ENCODE measurements around the gene APOBEC4.

- TF ChIP-seq EZH2 (IDR thresholded peaks at IDR 0.05; ENCODE audit: borderline replicate concordance, low read length) = no peak
- TF ChIP-seq, protein P1, sequence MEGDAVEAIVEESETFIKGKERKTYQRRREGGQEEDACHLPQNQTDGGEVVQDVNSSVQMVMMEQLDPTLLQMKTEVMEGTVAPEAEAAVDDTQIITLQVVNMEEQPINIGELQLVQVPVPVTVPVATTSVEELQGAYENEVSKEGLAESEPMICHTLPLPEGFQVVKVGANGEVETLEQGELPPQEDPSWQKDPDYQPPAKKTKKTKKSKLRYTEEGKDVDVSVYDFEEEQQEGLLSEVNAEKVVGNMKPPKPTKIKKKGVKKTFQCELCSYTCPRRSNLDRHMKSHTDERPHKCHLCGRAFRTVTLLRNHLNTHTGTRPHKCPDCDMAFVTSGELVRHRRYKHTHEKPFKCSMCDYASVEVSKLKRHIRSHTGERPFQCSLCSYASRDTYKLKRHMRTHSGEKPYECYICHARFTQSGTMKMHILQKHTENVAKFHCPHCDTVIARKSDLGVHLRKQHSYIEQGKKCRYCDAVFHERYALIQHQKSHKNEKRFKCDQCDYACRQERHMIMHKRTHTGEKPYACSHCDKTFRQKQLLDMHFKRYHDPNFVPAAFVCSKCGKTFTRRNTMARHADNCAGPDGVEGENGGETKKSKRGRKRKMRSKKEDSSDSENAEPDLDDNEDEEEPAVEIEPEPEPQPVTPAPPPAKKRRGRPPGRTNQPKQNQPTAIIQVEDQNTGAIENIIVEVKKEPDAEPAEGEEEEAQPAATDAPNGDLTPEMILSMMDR (conservative IDR thresholded peaks at IDR 0.05 in 1 of 2, IDR thresholded peaks at IDR 0.05 in 1 of 2; ENCODE audit: extremely low read depth in 1 of 2, insufficient read depth in 1 of 2, low read depth in 1 of 2, low read length in 2 of 2) = no peak
Measured at GRCh38 chr1:183674339-183674738, 21.2 kb upstream of the APOBEC4 start.

Data from mammary epithelial cell (primary cell).